ENCODE measurements around the gene RNF146. TPM values are rescaled to one million over a fixed set of nuclear protein-coding genes. Genes with fewer than 3 reads are reported as not detected.
A peak's percentile ranks its signal among the peaks of the same experiment; 100 is the strongest.
"Not testable (repeated sequence)": the region's sequence is repeated elsewhere in the genome, so short reads cannot be mapped to it uniquely, and the experiment has no call there.

RNF146 gene, protein sequence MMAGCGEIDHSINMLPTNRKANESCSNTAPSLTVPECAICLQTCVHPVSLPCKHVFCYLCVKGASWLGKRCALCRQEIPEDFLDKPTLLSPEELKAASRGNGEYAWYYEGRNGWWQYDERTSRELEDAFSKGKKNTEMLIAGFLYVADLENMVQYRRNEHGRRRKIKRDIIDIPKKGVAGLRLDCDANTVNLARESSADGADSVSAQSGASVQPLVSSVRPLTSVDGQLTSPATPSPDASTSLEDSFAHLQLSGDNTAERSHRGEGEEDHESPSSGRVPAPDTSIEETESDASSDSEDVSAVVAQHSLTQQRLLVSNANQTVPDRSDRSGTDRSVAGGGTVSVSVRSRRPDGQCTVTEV
- 41.0 TPM for total RNA-seq
- long read RNA-seq, transcript RNF146-204 (4 exons, 884 nt) = major isoform, 6 of 13 reads
- long read RNA-seq, partial matches to known transcripts = 0 of 13 reads
- long read RNA-seq, other reads (novel, unspliced or antisense) = 1 of 13 reads

DNA sequence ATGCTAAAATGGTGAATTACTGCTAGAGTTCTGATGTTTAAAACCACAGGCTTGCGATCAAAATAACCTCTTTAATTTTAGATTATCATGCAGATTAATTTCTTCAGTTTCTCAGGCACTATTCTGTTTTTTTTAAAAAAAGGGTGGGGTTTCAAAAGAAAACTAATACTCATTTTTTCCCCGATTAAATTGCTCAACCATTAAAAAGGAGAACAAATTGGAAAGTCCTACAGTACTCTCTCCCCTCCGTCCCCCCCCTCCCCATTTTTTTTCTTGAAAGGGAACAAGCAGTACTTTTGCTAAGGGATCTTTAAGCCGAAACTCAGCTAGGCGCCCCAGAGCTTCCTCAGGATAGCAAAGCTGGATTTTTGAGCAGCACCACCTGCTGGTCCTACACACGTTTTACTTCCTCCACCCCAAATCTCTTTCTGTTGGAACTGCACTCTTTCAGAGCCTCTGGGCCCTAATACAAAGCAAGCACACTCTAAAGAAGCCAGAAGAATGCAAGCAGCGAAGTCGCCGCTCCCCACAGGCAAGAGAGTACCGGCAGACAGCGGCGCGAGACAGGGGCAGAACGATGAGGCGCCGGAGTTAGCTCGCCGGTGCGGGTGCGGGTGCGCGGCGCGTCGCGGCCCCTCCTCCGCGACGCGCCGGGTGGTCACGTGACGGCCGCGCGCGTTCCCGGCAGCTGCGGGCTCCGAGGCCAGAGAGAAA is at the start of gene RNF146:
TSS of gene RNF146 (plus strand) at position 687 of the 714 bp plus-strand sequence. CDS start 13,475 bp downstream, outside the sequence.
- DNase-seq (ENCODE audit: missing footprints) (peak; percentile 92), ATAC-seq (peak; percentile 96)
- intact Hi-C loops (cut with DNase I) = loop anchor here (5.0 kb wide), 1 partner anchor 79 kb away; no protein-coding TSS in a partner anchor

DNA sequence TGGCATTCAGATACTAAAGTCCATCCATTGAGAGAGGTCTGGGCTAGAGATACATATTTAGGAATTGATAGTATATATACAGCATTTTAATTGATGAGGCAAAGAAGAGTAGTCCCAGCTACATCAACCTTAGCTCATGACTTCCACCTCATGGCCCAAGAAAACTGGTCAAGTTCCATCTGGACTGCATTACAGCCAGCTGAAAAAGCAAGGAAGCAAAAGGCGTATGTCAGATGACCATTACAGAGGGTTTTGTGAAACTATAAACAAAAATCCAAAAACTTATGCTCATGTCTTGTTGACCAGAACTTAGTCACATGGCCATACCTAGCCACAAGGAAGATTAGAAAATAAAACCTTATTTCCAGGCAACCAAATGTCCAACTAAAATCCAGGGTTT is 46.8 kb upstream of the RNF146 start:
- intact Hi-C loops (cut with DNase I) = no loop called here
- no peak for DNase-seq (ENCODE audit: missing footprints)
- peak; percentile 30 for ATAC-seq

DNA sequence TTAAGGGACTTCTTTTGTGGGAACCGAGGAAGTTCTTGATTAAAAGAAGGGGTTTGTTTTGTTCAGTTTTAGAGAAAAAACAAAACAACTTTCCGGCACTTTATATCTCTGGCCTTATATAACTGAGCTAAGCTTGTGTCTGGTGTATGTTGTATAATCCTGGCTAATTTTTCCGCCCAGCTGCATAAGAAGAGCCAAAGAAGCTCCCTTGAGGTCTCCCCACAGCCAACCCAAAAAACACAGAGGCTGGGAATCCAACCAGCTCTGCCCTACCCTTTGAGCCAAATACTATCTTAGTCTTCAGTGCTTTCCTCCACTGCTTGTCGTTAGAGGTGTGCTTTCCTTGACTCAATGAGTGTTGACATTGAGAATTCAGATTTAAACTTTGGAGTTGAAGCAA is 45.5 kb upstream of the RNF146 start:
- intact Hi-C loops (cut with DNase I) = no loop called here
- peak; percentile 93 for ATAC-seq
- no peak for DNase-seq (ENCODE audit: missing footprints)

DNA sequence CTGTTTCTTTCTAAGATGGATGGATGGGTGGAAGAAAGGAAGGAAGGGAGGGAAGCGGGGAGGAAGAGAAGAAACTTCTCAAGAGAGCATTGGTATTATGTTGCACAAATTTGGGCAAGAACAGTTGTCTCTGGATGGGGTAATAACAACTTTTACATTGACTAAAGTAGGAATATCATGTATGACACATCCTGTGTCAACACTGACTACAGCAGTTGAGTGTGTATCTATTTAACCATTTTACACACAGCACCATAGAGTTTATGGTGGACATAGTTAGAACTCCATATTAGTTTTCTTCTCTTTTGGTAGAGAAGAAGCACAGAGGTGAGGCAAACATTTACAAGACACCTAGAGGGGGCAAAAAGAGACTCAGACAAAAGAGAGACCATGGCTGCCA is 44.2 kb upstream of the RNF146 start:
- ATAC-seq (no peak), DNase-seq (ENCODE audit: missing footprints) (no peak)
- intact Hi-C loops (cut with DNase I) = no loop called here

DNA sequence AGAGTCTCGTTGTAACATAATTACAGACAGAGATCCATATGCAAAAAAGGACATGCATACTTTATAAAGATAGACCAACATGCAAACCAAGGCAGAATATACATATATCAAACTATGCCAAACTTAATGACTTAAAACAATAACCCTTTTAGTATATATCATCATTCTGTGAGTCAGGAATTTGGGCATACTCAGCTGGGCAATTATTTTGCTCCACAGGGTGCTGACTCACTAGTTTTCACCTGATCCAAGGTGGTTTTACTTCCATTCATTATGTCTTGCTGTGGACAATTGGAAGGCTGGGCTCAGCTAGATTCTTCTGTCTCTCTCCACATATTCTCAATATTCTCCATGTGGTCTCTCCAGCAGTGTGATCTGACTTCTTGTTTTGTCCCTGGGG is 41.2 kb upstream of the RNF146 start:
- DNase-seq (ENCODE audit: missing footprints) (no peak), ATAC-seq (no peak)
- intact Hi-C loops (cut with DNase I) = no loop called here

DNA sequence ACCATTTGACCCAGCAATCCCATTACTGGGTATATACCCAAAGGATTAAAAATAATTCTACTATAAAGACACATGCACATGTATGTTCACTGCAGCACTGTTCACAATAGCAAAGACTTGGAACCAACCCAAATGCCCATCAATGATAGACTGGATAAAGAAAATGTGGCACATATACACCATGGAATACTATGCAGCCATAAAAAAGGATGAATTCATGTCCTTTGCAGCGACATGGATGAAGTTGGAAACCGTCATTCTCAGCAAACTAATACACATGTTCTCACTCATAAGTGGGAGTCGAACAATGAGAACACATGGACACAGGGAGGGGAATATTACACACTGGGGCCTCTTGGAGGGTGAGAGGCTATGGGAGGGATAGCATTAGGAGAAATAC is 32.8 kb upstream of the RNF146 start:
- intact Hi-C loops (cut with DNase I); ATAC-seq; DNase-seq (ENCODE audit: missing footprints): not testable (repeated sequence)

DNA sequence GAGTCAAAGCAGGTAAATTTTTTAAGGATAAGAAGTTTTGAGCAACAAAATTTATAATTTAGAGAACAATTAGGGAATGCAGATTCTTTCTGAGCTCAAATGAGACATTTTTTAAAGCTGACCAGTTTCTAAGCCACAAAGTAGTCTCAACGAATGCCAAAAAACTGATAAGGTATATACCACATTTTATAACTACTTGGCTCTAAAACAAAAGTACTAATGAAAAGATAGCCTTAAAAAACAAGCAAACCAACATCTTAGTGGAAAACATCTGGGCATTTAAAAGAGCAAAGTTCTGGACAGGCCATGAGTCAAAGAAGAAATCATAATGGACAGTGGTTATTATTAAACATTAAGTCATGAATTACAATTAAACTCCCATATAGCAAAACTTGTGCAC is 23.2 kb upstream of the RNF146 start:
- ATAC-seq = no peak
- no peak for DNase-seq (ENCODE audit: missing footprints)
- intact Hi-C loops (cut with DNase I) = no loop called here

DNA sequence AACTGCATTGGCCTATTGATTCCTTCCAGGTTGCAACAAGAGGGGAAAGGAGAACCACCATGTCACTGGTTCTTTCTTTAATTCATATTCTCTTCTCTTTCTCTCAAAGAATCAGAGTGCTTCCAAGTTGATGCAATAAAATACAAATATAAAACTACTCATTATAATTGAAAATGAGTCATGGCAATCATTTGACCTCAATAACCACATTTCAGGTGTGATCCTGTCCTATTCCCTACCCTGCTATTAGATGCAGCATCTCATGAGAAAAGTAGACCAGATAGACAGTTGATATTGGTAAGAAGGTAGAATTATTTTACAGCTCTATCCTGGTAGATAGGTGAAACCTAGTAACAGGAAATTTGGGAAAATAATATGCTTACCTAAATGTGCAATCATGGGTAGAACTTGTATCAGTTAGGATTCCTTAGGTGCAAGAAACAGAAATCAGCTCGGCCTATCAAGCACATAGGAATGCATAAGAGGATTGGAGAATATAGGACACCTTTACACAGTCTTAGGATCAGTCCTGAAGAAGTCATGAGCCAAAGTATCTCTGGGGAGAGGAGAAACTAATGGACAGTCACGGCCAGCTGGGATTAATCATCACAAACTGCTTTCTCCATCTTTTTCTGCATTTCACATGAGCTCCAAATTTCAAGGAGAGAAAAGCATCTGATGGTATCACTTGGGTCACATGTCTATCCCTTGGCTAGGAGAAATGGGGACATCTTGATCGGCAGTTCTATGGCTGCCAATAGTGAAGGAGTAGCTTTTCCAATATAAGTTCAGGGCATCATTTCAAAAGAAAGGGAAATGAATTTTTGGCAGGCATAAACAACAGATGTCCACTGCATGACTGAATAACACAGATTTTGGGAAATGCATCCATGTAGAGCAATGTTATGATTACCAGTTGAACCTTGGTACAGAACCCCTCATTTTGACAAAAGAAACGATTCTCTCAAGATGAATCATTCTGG is 19.3 kb upstream of the RNF146 start:
- intact Hi-C loops (cut with DNase I) = no loop called here
- DNase-seq (ENCODE audit: missing footprints) = no peak

DNA sequence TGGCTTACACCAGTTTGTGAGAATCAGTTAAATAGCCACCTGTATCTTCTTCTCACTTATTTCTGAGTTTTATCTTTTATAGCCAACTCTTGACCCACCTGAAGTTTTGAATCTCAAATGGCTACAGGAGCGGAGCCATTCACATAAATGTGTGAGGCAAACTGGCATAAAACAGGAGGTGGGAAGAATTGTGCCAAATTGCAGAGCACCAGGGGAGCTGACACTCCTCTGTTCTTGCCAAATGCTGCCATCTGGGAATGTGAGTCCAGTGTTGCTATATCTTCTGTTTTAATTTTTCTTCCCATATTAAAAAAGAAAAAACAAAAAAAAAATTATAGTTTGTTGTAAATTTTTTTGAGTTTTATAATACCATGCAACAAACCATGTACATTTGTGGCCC is 17.0 kb upstream of the RNF146 start:
- DNase-seq (ENCODE audit: missing footprints) (no peak), ATAC-seq (no peak)
- intact Hi-C loops (cut with DNase I) = no loop called here

More for the DNA sequence above, 19.3 kb upstream of the RNF146 start:
- peak; percentile 52 for ATAC-seq

DNA sequence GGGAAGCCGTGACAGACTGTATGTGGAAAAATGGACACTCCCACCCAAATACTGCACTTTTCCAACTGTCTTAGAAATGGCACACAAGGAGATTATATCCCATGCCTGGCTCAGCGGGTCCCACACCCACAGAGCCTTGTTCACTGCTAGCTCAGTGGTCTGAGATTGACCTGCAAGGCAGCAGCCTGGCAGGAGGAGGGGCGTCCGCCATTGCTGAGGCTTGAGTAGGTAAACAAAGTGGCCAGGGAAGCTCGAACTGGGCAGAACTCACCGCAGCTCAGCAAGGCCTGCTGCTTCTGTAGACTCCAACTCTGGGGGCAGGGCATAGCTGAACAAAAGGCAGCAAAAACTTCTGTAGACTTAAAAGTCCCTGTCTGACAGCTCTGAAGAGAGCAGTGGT is 11.4 kb upstream of the RNF146 start:
- no peak for DNase-seq (ENCODE audit: missing footprints)
- intact Hi-C loops (cut with DNase I) = no loop called here
- no peak for ATAC-seq

DNA sequence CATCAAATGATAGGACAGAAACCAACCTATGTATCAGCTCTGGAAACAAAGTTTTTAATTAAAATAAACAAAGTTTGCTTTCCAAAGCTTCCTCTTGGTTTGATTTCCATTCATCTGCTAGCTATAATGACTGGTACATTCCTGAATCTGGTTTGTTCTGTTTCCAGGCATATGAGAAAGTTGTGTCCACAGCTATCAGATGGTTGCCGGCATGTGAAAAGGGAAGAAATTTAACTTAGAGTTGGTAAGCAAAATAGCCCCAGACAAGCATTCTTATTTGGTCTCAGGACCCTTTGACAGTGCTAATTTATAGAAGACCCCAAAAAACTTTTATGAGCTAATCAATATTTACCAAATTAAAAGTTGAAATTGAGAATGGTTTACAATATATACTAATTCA is 3.8 kb upstream of the RNF146 start:
- DNase-seq (ENCODE audit: missing footprints) = no peak
- ATAC-seq = no peak
- intact Hi-C loops (cut with DNase I) = no loop called here

DNA sequence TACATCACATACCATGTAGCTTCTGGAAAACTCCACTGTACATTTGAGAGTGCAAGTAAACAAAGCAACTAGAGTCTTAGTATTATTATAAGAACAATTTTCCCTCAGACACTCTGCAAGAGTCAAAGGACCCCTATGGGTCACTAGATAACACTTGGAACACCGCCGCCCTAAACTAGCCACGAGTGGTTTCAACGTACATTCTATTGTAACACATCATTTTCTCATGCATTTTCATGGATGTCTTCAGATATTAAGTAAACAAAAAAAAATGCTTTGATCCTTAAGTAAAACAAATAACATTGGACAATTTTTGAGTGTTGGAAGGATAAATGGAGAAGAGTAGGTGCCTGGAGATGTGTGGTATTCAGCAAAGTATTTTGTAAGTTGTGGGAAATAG is 3.2 kb upstream of the RNF146 start:
- DNase-seq (ENCODE audit: missing footprints) (no peak), ATAC-seq (no peak)
- intact Hi-C loops (cut with DNase I) = no loop called here

DNA sequence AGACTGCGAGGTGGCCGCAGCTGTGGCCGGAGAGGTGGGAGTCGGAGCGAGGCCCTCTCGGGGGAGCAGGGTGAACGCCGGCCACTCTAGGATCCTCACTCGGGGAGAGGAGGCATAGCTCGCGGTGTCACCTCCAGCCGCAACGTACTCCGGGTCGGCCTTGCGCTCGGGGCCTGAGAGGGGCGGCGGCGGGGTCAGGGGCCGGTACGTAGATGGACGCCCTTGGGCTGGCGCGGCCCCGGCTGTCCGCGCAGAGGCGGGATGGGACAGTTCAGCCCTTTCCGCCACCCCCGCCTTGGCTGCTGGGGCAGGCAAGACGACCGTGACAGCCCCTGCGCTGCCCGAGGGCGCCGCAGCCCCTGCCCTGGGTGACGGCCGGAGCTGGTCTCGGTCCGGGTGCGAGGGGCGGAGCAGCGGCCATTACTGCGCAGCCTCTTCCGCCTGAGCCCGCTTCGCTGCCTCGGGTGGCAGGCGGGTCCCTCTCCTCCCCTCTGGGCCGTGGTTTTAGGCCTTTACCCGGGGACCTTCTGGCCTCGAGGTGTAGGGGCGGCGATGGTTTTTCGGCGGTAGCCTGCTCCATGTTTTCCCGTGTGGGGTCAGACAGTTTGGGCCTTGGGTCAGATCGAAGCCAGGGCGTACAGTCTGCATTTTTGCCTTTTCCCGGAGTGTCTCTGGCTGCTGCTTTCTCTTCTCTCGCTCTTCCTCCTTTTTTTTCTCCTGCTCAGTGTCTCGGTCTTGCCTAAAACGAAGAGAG is 405 bp downstream of the RNF146 start:
- ATAC-seq = peak; percentile 86
- peak; percentile 86 for DNase-seq (ENCODE audit: missing footprints)
- intact Hi-C loops (cut with DNase I) = loop anchor here (5.0 kb wide), 1 partner anchor 80 kb away; no protein-coding TSS in a partner anchor

DNA sequence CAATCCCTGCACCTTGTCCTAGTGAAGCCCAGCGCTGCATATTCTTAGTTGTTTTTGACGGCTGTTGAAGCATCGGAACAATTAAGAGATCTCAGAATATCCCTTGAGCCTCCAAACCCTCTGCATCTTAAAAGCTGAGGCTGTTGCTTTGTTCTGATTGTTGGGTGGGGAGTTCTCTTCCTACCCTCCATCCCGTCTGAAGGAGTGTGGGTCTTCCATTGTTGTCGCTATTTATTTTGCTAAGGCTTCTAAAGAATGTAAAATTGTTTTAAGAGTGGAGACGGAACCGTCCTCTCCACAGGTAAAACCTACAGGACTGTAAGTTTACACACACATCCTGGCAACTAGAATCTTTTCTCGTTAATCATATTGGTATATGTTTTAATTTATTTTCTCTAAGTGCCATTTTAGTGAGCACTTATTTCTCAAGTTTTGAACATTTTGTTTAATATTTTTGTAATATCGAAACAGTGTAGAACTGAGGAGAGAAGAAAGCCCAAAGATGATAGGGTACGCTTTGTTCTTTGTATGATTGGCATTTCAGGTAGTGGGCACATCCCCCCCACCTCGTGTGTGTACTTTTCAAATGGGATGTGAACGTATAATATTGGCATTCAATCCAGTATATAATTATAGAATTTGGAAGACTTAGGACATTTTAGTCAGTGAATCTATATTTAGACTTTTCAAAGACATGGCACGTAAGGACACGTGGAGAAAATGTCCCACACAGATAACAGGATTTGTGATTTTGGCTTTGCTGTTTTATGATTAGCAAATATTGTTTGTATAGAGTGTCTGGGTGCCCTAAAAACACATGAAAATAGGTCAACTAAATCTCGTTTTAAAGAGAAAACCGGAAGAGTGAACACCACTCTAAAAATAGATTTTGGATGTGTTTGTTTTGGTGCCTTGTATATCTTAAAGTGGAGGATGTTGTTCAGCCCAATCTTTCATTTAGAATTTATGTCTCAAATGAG is 1.3 kb downstream of the RNF146 start:
- DNase-seq (ENCODE audit: missing footprints) = no peak
- intact Hi-C loops (cut with DNase I) = loop anchor here (2.0 to 5.0 kb wide), 2 partner anchors 75 to 81 kb away; partner anchors contain the start of gene ECHDC1
- ATAC-seq = no peak

DNA sequence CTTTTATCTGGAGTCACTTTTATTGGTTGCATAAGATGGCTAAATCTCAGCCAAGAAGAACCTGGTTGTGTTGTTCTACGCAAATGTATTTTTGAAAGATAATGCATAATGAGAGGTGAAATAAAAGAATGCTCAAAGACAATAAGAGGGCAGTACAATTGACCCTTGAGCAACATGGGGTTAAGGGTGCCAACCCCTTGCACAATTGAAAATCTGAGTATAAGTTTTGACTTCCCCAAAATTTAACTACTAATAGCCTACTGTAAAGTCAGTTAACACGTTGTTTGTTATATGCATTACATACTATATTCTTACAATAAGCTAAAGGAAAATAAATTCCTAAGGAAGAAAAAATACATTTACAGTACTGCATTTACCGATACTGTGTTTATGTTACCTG is 5.9 kb downstream of the RNF146 start:
- intact Hi-C loops (cut with DNase I) = no loop called here
- DNase-seq (ENCODE audit: missing footprints) (no peak), ATAC-seq (no peak)

DNA sequence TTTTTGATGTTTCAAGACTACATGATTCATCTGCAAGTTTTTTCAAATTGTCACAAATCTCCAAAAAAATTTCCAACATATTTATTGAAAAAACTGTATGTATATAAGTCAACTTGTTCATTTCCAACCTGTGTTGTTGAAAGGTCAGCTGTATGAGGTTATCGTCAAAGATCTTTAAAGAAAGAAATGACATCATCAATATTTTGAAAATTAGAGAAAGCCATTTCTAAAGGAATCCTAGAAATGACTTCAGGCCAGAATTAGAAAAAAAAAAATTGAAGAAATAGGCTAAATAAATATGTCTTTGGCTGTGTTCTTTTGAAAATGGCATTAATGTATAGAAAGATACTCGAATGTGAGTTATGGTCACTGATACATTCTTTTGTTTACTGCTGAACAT is 6.8 kb downstream of the RNF146 start:
- ATAC-seq = no peak
- intact Hi-C loops (cut with DNase I) = no loop called here
- no peak for DNase-seq (ENCODE audit: missing footprints)

DNA sequence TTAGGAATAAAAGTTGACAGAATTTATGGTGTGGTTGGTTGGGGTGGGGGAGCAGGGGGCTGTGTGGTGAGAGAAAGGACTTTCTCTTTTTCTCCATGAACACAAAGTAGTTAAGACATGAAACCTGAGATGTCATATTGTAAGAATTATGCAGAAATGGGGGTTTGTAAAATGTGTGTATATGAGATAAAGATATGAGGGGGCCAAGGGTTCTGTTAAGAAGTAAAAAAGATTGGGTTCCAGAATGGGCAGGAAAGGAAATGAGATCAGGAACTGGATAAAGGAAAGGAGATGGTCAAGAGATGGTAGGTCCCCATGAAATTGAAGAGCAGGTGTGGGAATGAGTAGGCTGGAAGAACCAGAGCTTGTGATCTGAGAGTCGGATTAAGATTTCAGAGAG is 9.7 kb downstream of the RNF146 start:
- ATAC-seq = no peak
- no peak for DNase-seq (ENCODE audit: missing footprints)
- intact Hi-C loops (cut with DNase I) = no loop called here
